ENCODE data around the gene IKZF3.
A peak's percentile ranks its signal among the peaks of the same experiment; 100 is the strongest.
"Not testable (repeated sequence)": the region's sequence is repeated elsewhere in the genome, so short reads cannot be mapped to it uniquely, and the experiment has no call there.

The IKZF3 gene

DNA sequence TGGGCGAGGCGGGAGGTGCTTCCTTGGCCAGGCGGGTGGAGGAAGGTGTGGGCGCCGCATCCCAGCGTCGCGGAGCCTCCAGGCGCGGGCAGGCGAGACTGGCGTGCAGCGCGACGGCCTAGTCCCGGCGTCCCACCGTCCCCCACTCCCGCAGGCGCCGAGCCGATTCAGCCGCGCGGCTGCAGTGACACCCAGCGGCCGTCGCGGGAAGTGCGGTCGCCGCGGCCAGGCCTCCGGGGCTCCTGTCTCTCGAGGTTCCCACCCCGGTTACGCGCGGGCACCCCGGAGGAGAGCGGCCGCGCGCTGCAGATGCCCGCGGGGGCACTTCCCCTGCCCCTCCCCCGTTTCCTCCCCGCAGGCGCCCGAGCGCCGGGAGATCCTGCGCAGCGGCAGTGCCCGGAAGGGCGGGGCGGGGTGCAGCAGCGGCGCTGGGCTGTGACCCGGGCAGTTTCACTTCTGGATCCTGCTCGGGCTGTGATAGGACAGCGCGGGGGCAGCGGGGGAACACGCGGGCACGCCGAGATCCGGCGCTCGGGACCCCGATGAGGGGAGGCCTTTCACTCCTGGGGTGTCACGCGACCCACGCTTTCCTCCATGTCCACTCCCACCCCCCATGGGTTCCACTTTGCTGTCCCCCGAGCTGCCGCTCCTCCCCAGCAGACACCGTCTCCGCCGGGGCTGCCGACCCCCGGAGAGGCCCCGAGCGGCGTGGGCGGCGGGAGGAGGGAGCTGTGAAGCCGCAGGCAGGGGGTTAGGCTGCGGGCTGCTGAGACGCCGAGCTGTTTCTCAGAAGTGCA is 109.8 kb downstream of the IKZF3 start:
- DNase-seq = peak; percentile 90

DNA sequence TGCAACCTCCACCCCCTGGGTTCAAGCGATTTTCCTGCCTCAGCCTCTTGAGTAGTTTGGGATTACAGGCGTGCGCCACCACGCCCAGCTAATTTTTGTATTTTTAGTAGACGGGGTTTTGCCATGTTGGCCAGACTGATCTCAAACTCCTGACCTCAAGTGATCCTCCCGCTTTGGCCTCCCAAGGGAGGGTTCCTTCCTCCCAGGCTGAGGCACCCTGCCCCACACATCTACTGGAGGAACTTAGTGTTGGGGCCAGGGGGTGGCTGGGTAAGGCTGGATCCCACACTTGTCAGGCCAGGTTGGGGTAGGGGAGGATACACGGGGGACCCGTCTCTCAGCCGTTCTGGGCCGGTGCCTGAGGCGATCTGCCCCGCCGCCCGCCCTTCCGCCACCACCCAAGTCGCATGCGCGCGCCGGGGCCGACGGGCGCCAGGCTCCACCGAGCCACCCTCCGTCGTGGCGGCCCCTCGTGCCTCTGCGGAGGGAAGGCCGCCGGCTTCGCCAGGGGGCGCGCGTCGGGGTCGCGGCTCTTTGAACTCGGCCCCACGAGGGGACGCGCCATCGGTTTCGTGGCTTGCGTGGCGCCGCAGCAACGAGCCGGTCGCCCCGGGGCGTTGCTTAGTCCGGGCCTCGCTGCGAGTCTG is 110.5 kb downstream of the IKZF3 start:
- DNase-seq = no peak

DNA sequence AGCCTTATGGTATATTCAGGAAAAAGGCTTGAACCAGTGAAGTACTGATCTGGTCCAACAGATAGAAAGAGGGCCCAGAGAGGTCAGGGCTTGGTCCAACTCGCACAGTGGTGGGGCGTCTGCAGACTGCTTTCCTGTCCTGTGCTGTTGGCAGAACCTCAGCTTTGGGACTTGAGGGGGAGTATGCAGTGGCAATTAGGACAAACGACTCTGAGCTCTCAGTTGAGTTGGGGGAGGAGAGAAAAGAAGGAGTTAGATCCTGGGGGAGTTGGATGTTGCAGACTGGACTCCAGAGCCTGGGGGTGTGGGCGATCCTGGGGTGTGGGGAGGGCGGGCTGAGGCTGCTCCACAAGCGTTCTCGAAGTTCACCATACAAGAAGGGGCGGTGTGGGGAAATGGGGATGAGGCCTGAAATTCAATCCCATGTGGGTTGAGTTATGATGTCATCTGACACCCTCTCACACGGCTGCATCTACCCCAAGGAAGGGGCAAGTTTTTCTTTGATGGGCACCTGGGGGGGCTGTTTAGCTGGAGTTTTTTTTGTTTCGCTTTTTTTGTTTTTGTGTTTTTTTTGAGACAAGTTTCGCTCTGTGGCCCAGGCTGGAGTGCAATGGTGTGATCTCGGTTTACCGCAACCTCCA is 111.8 kb downstream of the IKZF3 start:
- DNase-seq = no peak

DNA sequence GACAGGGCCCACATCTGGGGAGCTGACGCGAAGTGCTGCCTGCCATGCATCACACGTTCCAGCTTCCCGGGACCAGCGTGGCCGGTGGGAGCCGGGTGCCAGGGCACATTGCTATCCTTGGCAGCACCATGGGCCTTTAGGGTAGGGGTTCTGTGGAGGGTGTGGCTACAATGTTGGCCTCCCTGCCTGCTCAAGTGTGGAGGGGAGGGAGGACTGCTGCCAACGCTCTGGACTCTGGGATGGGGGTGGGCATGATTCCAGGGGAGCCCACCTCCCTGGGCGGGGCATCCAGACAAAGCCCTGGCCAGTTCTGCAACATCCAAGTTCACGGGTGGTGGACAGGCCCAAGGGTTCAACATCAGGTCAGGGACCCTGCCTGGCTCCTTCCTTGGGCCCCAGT is 112.5 kb downstream of the IKZF3 start:
- no peak for DNase-seq

DNA sequence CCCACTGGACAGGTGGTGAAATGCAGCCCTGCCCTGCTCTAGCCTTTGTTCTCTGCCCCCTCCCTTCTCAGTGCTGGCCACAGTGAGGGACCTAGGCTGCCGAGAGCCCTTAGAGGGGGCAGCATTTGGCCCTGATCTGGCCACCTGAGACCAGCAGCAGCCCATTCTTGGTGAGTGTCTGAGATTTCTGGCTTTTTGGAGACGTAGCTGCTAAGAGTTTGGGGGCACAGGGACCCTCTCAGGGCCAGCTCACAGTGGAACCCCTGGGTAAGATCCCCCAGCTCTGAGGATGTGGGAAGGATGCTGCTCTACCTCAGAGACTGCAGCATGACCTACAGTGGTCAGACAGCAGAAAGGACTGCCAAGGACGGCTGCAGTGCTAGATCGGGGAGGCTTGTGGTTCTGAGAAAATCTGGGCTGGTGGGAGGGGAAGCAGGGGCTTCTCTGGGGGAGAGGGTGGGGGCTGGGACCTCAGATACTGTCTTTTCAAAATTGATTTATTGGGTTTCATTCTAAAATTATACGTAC is 113.0 kb downstream of the IKZF3 start:
- no peak for DNase-seq

DNA sequence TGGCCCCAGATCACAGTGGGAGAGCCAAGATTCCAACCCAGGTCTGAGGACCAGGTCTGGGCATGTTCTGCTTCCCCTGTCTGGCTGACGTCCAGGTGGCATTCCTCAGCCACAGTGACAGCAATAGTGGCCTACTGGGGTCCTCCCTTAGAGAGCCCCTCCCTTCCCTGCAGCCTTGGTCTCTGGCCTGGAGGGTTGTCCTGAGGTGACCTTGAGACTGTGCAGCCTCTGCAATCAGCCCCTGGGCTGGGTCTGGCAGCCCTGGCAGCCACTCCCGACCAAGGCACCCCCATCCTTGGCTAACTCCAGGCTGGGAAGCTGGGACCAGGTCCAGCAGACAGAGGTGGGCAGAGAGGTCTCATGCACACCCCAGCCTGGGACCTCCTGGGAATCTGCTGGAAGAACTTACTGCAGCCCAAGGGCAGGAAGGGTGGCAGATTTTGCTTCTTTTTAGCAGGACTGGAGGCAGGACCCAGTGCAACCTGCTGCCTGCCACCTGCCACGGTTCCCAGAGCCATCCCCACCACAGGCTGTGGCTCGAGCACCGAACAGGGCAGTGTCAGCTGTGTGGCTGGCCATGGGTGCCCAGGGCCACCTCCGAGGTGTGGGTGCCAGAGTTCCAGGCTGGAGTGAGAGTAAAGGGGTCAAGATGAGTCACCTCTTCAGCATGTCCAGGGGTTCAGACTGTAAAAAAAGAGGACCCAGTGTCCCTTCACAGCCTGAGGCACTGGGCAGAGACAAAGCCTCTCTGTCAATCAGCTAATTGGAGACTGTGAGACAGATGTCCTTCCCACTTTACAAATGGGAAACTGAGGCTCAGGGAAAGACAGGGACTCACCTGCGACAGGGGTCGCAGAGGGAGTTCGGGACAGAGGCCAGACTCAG is 113.7 kb downstream of the IKZF3 start:
- no peak for DNase-seq

DNA sequence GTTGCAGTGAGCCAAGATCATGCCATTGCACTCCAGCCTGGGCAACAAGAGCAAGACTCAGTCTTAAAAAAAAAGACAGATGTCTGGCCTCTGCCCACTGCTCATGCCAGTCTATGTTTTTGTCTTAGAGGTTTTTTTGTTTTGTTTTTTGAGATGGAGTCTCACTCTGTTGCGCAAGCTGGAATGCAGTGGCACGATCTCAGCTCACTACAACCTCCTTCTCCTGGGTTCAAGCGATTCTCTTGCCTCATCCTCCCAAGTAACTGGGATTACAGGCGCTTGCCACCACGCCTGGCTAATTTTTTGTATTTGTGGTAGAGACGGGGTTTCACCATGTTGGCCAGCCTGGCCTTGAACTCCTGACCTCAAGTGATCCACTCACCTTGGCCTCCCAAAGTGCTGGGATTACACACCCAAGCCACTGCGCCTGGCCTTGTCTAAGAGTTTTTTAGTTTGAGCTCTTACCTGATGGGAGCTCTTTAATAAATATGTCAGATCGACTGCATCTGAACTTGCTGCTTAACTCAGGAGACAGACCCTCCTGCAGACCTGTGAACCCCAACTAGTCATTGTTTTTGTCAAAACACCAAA is 115.6 kb downstream of the IKZF3 start:
- not testable (repeated sequence) for DNase-seq

DNA sequence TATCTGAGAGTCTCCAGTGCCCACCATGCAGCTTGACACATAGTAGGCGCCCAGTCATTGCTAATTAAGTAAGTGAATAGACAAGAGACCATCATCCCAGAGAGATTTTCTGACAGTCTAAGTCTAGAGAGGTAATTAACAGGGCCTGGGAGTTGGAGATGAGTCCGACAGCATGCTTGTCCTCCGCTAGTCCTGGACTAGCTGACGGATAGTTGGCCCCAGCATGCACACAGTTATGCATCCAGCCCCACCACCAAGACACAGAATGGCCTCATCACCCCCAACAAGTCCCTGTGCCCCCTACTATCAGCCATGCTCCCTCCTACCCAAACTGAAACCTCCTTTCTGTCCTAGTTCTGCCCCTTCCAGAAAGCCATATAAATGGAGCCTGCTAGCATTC is 116.4 kb downstream of the IKZF3 start:
- no peak for DNase-seq

DNA sequence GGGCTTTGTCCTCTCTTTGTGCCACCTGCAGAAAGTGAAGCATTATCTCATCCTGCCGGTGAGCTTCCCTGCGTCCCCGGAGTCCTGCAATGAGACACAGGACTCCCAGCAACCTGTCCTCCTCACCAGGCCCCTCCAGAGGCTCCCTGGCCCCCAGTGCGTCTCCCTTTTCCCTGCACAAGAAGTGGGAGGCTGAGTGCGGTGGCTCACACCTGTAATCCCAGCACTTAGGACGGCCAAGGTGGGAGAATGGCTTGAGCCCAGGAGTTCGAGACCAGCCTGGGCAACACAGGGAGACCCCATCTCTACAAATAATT is 118.0 kb downstream of the IKZF3 start:
- DNase-seq = no peak

DNA sequence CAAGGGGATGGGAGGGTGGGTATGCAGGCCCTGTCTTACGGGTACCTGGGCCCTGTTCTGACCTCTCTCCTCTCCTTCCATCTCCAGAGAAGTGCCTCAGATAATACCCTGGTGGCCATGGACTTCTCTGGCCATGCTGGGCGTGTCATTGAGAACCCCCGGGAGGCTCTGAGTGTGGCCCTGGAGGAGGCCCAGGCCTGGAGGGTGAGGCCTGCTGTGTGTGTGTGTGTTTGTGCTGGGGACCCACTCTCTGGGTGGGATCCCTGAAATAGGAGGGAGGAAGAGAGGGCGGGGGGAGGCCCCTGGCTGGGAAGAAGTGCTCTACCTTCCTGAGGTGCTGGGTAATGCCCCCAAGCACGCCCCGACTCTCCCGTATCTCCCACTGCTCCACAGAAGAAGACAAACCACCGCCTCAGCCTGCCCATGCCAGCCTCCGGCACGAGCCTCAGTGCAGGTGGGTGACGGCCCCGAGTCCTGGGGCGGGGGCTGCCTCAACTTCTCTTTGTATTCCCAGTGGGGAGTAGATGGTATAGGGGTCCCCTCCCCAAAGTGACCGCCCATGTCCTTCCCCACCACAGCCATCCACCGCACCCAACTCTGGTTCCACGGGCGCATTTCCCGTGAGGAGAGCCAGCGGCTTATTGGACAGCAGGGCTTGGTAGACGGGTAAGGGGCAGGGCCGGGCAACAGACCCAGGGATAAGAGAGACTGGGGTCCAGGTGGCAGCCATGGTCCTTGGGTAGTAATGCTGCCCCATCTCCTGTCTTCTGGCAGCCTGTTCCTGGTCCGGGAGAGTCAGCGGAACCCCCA is 118.6 kb downstream of the IKZF3 start:
- no peak for DNase-seq

DNA sequence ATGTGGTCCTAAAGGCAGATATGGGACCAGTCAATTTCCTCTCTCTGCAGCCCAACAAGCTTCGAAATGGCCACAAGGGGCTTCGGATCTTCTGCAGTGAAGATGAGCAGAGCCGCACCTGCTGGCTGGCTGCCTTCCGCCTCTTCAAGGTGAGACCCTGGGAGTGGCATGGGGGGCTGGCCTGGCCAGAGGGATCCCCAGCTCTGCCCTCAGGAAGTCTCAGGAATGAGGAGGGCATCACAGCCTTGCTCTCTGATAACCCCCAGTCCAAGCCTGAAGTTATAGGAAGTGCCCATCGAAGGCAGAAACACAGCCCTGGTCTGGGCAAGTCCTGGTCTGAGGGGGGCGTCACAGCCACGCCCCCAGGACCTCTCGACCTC is 119.3 kb downstream of the IKZF3 start:
- no peak for DNase-seq

DNA sequence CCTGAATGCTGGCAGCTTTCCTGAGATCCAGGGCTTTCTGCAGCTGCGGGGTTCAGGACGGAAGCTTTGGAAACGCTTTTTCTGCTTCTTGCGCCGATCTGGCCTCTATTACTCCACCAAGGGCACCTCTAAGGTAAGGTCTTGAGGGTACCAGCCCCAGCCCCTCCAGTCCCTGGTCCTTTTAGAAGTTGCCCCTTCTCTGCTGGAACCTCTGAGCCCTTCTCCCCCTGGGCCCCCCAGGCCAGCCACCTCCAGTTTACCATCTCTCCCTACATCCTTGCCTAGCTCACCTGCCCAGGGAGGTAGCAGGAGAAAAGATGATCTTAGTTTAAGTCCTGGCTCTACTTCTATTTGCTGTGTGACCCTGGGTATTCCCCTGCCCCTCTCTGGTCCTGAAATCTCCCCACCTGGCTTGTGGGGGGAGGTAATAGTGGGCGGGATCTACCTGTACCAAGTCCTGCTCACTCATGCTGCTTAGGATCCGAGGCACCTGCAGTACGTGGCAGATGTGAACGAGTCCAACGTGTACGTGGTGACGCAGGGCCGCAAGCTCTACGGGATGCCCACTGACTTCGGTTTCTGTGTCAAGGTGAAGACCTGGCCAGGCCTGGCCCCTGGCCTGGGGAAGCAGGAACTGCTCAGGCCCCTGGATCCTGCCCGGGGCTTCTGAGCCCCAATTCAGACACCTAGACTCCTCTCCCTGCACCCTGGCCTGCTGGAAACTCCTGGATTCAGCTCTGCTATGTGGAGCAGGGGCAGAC is 119.9 kb downstream of the IKZF3 start:
- DNase-seq = no peak

DNA sequence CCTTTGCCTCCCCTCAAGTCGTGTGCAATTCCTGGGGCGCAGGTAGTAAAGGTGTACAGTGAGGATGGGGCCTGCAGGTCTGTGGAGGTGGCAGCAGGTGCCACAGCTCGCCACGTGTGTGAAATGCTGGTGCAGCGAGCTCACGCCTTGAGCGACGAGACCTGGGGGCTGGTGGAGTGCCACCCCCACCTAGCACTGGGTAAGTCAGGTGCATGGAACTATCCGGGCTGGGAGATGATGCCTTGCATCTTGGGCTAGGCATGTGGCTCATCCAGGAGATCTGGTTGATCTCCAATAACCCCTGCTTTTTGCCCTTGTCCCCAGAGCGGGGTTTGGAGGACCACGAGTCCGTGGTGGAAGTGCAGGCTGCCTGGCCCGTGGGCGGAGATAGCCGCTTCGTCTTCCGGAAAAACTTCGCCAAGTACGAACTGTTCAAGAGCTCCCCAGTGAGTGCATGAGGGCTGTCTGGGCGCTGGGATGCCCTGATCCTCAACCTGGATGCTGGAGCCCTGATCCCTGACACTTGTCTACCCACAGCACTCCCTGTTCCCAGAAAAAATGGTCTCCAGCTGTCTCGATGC is 121.2 kb downstream of the IKZF3 start:
- no peak for DNase-seq

DNA sequence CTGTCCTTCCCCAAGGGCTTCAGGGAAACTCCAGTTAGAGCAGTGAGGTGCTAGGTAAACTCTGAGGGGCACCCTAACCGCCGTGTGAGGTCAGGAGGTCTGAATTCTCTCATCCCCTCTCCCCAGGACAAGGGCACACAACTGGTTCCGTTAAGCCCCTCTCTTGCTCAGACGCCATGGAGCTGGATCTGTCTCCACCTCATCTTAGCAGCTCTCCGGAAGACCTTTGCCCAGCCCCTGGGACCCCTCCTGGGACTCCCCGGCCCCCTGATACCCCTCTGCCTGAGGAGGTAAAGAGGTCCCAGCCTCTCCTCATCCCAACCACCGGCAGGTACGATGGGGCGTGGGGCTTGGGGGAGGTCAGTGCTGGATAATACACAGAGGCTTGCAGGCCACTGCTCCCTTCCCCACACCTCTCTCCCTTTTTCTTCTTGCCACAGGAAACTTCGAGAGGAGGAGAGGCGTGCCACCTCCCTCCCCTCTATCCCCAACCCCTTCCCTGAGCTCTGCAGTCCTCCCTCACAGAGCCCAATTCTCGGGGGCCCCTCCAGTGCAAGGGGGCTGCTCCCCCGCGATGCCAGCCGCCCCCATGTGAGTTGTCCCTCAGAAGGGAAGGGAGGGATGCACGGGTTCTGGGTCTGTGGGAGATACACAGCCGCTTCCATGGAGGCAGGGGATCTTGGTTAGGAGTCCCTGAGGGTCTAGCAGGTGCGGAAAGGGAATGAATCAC is 121.8 kb downstream of the IKZF3 start:
- DNase-seq = no peak

DNA sequence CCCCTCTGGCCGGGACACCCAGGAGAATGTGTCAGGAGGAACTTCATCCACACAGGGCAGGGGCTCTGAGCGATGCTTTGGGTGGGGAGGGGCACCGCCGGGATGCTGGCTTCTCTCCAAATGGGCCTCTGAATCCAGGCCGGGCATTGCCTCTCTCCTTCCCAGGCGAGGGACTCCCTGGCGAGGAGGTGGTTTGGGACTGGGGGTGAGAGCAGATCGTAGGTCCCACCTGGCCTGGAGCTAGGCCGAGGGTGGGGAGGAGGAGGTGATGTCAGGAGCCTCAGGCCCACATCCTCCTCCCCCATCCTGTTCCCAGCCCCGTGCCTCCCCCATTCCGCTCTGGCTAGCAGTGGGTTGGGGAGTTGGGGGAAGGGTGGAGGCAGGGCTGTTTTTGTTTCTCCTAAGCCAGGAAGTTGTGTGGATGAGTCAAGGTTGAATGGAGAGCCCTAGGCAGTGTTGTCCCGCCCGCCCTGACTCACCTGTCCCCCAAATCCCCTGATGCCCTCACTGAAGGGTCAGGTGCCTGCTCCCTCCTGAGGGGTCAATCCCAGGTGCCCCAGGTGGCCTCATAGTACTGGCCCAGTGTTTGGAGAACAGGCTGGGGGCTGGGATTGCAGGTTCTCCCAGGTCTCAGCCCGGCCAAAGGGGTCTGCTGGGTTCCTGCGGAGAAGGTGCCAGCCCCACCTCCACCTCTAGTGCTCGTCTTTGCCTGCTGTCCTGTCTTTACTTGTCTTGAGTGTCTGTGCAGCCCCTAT is 123.6 kb downstream of the IKZF3 start:
- DNase-seq = no peak

DNA sequence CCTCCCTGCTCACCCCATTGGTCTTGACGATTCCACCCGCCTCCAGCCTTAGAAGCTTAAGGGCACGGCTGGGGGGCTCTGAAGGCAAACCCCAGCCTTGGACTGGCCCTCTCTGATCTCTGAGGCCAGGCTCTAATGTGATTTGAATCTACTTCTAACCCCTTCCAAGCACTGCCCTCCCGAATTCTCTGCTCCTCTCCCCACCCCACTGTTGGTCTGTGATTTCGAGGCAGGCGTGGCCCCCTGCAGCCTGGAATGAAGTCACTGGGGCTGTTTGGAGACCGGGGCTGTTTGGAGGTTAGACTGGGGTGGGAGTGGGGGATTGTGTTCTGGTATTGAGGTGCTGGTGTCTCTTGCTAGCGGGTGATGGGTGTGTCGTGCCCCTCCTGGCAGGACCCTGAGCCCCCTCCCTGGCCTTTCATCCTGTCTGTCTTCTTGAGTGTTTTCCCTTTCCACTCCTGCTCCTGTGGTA is 124.2 kb downstream of the IKZF3 start:
- no peak for DNase-seq

DNA sequence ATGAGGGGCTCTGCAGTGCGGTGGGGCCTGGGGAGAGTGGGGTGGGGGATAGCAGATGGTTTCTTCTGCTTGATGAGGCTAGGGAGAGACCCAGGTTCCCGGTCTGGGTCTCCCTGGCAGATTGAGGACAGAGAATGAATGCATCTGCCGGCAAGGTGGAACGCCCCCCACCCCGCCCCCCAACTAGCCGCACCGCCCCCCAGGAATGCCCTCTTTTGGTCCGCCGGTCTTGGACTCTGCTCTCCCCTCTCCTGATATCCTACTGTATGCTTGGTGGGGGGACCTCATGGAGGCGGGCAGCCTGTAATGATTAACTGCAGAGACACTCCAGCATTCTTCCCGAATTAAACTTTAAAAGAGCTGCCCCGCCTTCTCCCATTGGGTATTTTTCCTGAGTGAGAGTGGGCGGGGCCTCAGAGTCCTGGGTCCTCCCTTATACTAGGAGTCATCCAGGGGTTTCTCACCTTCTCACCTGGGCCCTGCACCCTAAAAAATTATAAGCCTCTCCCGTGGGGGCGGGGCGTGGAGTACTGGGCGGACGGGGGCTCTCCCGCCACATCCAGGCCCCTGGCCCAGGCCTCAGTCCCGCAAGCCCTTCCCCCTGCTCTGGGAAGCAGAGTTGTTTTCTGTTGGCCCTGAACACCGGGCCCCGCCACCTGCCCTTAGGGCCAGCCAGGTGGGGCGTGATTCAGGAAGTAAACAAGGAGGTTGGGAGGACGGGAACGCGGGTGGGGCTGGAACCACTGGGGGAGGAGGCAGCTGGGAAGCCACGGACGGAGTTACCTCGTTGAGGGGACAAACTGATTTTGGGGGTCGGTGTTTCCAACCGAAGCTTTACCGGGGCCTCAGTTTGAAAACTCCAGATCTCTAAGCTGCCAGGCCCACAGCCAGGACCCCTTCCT is 124.9 kb downstream of the IKZF3 start:
- no peak for DNase-seq

DNA sequence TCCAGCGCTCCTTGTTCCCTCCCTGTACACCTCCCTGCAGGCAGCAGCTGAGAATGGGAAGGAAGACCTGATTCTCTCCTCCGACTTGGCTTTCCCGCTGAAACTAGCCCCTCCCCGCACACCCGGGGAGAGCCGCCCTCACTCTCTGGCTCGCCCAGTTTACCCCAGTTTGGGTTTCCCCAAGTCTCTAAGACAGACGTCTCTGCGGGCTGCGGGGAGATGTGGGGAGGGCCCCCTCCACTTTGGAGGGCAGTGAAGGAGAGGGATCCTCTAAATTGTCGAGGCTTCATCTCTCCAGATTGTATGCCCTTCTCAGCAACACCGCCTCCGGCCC is 125.6 kb downstream of the IKZF3 start:
- no peak for DNase-seq

Data from right forelimb (tissue), 1 donor.